Choroid plexus epithelial cell (primary cell): ENCODE data around the gene HOXB1.

Source experiments
- DNase-seq: peaks from one replicate; pipeline ENCODE4 v3.0.0-alpha.2; 2010; ENCODE audit warnings: low read depth
- H3K4me3 ChIP-seq: 2 replicates; pipeline ENCODE4 v1.5.1; 2011; ENCODE audit warnings: low read depth, mild to moderate bottlenecking, control low read depth, low read length, moderate library complexity
- CTCF ChIP-seq: conservative IDR thresholded peaks from 2 replicates; pipeline ENCODE4 v1.5.1; 2011; ENCODE audit warnings: low read depth, mild to moderate bottlenecking, control low read depth, inconsistent platforms, low read length, moderate library complexity

Gene HOXB1

GRCh38 chr17:48490451-48490892, 40.3 kb downstream of the HOXB1 start:
- no peak for TF ChIP-seq CTCF
- no peak overlapping the region for H3K4me3 ChIP-seq
- no peak for DNase-seq

- no peak for DNase-seq
- no peak for TF ChIP-seq CTCF
- H3K4me3 ChIP-seq: no peak overlapping the region
These were observed 41.0 kb downstream of the HOXB1 start for GRCh38 chr17:48489781-48490180.

- TF ChIP-seq CTCF: no peak
- no peak overlapping the region for H3K4me3 ChIP-seq
- no peak for DNase-seq
These were observed 42.2 kb downstream of the HOXB1 start for GRCh38 chr17:48488548-48489106.

GRCh38 chr17:48487221-48487620, 43.6 kb downstream of the HOXB1 start:
- DNase-seq: no peak
- TF ChIP-seq CTCF: no peak
- no peak overlapping the region for H3K4me3 ChIP-seq

- peak; percentile 53 for TF ChIP-seq CTCF
- DNase-seq: peak; percentile 98
- no peak overlapping the region for H3K4me3 ChIP-seq
These were observed 44.3 kb downstream of the HOXB1 start for GRCh38 chr17:48486557-48486956.

GRCh38 chr17:48484850-48485249, 46.0 kb downstream of the HOXB1 start:
- no peak overlapping the region for H3K4me3 ChIP-seq
- TF ChIP-seq CTCF: no peak
- peak; percentile 38 for DNase-seq

GRCh38 chr17:48484256-48484655, 46.6 kb downstream of the HOXB1 start:
- no peak overlapping the region for H3K4me3 ChIP-seq
- no peak for TF ChIP-seq CTCF
- peak; percentile 60 for DNase-seq
